Retina (tissue), 1 donor: ENCODE results near the gene TBC1D20.
"Not testable (repeated sequence)": the region's sequence is repeated elsewhere in the genome, so short reads cannot be mapped to it uniquely, and the experiment has no call there.

Experiments
- DNase-seq: peaks from one replicate; pipeline ENCODE4 v3.0.0-alpha.2; 2016

Gene TBC1D20

GRCh38 chr20:400128-400453 lies 62.2 kb downstream of the TBC1D20 start:
- no peak for DNase-seq

- no peak for DNase-seq
These were observed 63.1 kb downstream of the TBC1D20 start for GRCh38 chr20:399182-399707.

GRCh38 chr20:397432-398237 lies 64.7 kb downstream of the TBC1D20 start:
- no peak for DNase-seq

GRCh38 chr20:396619-397431 lies 65.5 kb downstream of the TBC1D20 start:
- no peak for DNase-seq

- no peak for DNase-seq
These were observed 66.1 kb downstream of the TBC1D20 start for GRCh38 chr20:396252-396618.

- DNase-seq = not testable (repeated sequence)
These were observed 69.0 kb downstream of the TBC1D20 start for GRCh38 chr20:393296-393695.

GRCh38 chr20:391041-391711 lies 71.2 kb downstream of the TBC1D20 start:
- no peak for DNase-seq

GRCh38 chr20:389220-389619 lies 73.1 kb downstream of the TBC1D20 start:
- no peak for DNase-seq

- DNase-seq = no peak
These were observed 74.0 kb downstream of the TBC1D20 start for GRCh38 chr20:388034-388994.

GRCh38 chr20:387520-387919 lies 74.8 kb downstream of the TBC1D20 start:
- DNase-seq = no peak

GRCh38 chr20:386634-387033 lies 75.7 kb downstream of the TBC1D20 start:
- not testable (repeated sequence) for DNase-seq
